Muscle of back (tissue), 11 donors: ENCODE data around the gene KRTAP6-1. TPM values are rescaled to one million over a fixed set of nuclear protein-coding genes. Genes with fewer than 3 reads are reported as not detected.

Source experiments
- DNase-seq, 3 donors: peaks; one replicate each; pipeline versions ENCODE4 v3.0.0 to v3.0.0-alpha.2; 2013
- polyA plus RNA-seq, 10 donors: library from polyadenylated mRNA; unstranded; fragments of 120-200 nt; gene quantifications; one replicate each; pipeline ENCODE4 v1.2.1, GENCODE V29; 2013; ENCODE audit not compliant: insufficient read length in 10 of 10

Gene KRTAP6-1
- polyA plus RNA-seq, 10 donors: not detected

- peak; percentile 6 to 48 (median 42) for DNase-seq
These were observed 34.4 kb downstream of the KRTAP6-1 start for GRCh38 chr21:30579346-30579745.

- no peak for DNase-seq
These were observed 36.0 kb downstream of the KRTAP6-1 start for GRCh38 chr21:30577766-30578165.

- no peak for DNase-seq
These were observed 46.1 kb downstream of the KRTAP6-1 start for GRCh38 chr21:30567617-30568016.

- no peak for DNase-seq
These were observed 50.1 kb downstream of the KRTAP6-1 start for GRCh38 chr21:30563630-30564029.

Other genes with a start within 250 kb of the KRTAP6-1 start
- gene KRTAP13-2, start 241.7 kb downstream of the KRTAP6-1 start, polyA plus RNA-seq: not detected
- gene KRTAP13-1, start 217.9 kb downstream of the KRTAP6-1 start, polyA plus RNA-seq: not detected
- not detected for gene KRTAP13-3, start 188.0 kb downstream of the KRTAP6-1 start, polyA plus RNA-seq
- gene KRTAP13-4, start 183.7 kb downstream of the KRTAP6-1 start, polyA plus RNA-seq: not detected
- not detected for gene KRTAP15-1, start 173.7 kb downstream of the KRTAP6-1 start, polyA plus RNA-seq
- not detected for gene KRTAP19-1, start 133.6 kb downstream of the KRTAP6-1 start, polyA plus RNA-seq
- gene KRTAP19-2, start 126.5 kb downstream of the KRTAP6-1 start, polyA plus RNA-seq: not detected
- not detected for gene KRTAP19-3, start 121.9 kb downstream of the KRTAP6-1 start, polyA plus RNA-seq
- not detected for gene KRTAP19-4, start 116.8 kb downstream of the KRTAP6-1 start, polyA plus RNA-seq
- gene KRTAP19-5, start 111.8 kb downstream of the KRTAP6-1 start, polyA plus RNA-seq: not detected
- gene KRTAP19-6, start 72.1 kb downstream of the KRTAP6-1 start, polyA plus RNA-seq: not detected
- not detected for gene KRTAP19-7, start 52.6 kb downstream of the KRTAP6-1 start, polyA plus RNA-seq
- gene KRTAP22-2, start 23.5 kb downstream of the KRTAP6-1 start, polyA plus RNA-seq: not detected
- gene KRTAP6-3, start 21.5 kb downstream of the KRTAP6-1 start, polyA plus RNA-seq: not detected
- gene KRTAP6-2, start 15.0 kb downstream of the KRTAP6-1 start, polyA plus RNA-seq: not detected
- not detected for gene KRTAP22-1, start 12.8 kb downstream of the KRTAP6-1 start, polyA plus RNA-seq
- gene KRTAP20-1, start 2.5 kb upstream of the KRTAP6-1 start, polyA plus RNA-seq: not detected
- gene KRTAP20-4, start 6.7 kb upstream of the KRTAP6-1 start, polyA plus RNA-seq: not detected
- gene KRTAP20-2, start 21.3 kb upstream of the KRTAP6-1 start, polyA plus RNA-seq: not detected
- gene KRTAP20-3, start 28.9 kb upstream of the KRTAP6-1 start, polyA plus RNA-seq: not detected
- not detected for gene KRTAP21-3, start 104.8 kb upstream of the KRTAP6-1 start, polyA plus RNA-seq
- gene KRTAP21-2, start 133.3 kb upstream of the KRTAP6-1 start, polyA plus RNA-seq: not detected
- gene KRTAP21-1, start 141.5 kb upstream of the KRTAP6-1 start, polyA plus RNA-seq: not detected
- not detected for gene KRTAP8-1, start 199.3 kb upstream of the KRTAP6-1 start, polyA plus RNA-seq
- not detected for gene KRTAP7-1, start 215.8 kb upstream of the KRTAP6-1 start, polyA plus RNA-seq